Lung (tissue), 12 donors: Measurements from ENCODE around the gene KCNH5. TPM values are rescaled to one million over a fixed set of nuclear protein-coding genes. Genes with fewer than 3 reads are reported as not detected.
A peak's percentile ranks its signal among the peaks of the same experiment; 100 is the strongest.

Experiments
- ATAC-seq: fragments of 200-7000 bp; cut with Tn5 transposase; one replicate; pipeline ENCODE4 v1.9.1; 2020; ENCODE audit warnings: moderate number of reproducible peaks; ENCODE audit not compliant: insufficient read depth, low FRiP score
- DNase-seq, 3 donors: peaks; one replicate each; pipeline ENCODE4 v3.0.0-alpha.2; 2013 to 2017
- H3K27ac ChIP-seq, 2 donors: one replicate each; pipeline ENCODE4 v1.5.1; 2013; ENCODE audit warnings: mild to moderate bottlenecking in 2 of 2, moderate library complexity in 2 of 2, control low read depth in 1 of 2, inconsistent platforms in 1 of 2, low read depth in 1 of 2, low read length in 1 of 2
- H3K27me3 ChIP-seq, 3 donors: one replicate each; pipeline ENCODE4 v1.5.1; 2013; ENCODE audit warnings: low read length in 2 of 3; ENCODE audit not compliant: control insufficient read depth in 3 of 3, insufficient read depth in 3 of 3
- H3K36me3 ChIP-seq, 4 donors: one replicate each; pipeline ENCODE4 v1.5.1; 2013; ENCODE audit warnings: low read length in 4 of 4, mild to moderate bottlenecking in 1 of 4, moderate library complexity in 1 of 4; ENCODE audit not compliant: control insufficient read depth in 4 of 4, insufficient read depth in 4 of 4
- H3K4me1 ChIP-seq, 5 donors: one replicate each; pipeline ENCODE4 v1.5.1; 2013; ENCODE audit warnings: low read length in 5 of 5, mild to moderate bottlenecking in 2 of 5, moderate library complexity in 1 of 5; ENCODE audit not compliant: control insufficient read depth in 5 of 5, insufficient read depth in 5 of 5
- H3K4me3 ChIP-seq: one replicate; pipeline ENCODE4 v1.5.1; 2013; ENCODE audit warnings: mild to moderate bottlenecking, control low read depth, moderate library complexity
- H3K9ac ChIP-seq, 2 donors: one replicate each; pipeline ENCODE4 v1.5.1; 2013; ENCODE audit warnings: low read length in 2 of 2, control low read depth in 1 of 2; ENCODE audit not compliant: insufficient read depth in 1 of 2
- H3K9me3 ChIP-seq, 4 donors: one replicate each; pipeline ENCODE4 v1.5.1; 2013; ENCODE audit warnings: low read length in 3 of 4, mild to moderate bottlenecking in 1 of 4, moderate library complexity in 1 of 4; ENCODE audit not compliant: control insufficient read depth in 4 of 4, insufficient read depth in 3 of 4
- CTCF ChIP-seq: IDR thresholded peaks from 2 replicates; pipeline ENCODE4 v1.5.1; 2012; ENCODE audit warnings: mild to moderate bottlenecking; ENCODE audit errors: control extremely low read depth, extremely low read depth
- WGBS, 2 donors: extraction: QIAGEN DNeasy Blood & Tissue Kit; methylation state at CpG; one replicate each; pipeline ENCODE4 v1.1.7; 2013; 5-methylcytosine and 5-hydroxymethylcytosine counted together
- polyA plus RNA-seq, 2 donors: library from polyadenylated mRNA; stranded (reverse); fragments of 200-250 nt; gene quantifications; one replicate each; pipeline ENCODE4 v1.2.1, GENCODE V29; 2013
- total RNA-seq, 2 donors: library from RNA; depleted of rRNA in 1 of 2; stranded (reverse); fragments of >200 nt in 1 of 2; gene quantifications; one replicate each; pipeline ENCODE4 v1.2.1, GENCODE V29; 2014 to 2021
- donor health status: control.
- donor health status: control.
- donor health status: Bipolar disorder and iron deficiency.
- donor health status: healthy.
- donor health status: DM: yes; HTN: yes; CAD: no.

KCNH5 gene
- total and polyA plus RNA-seq, 4 donors = 0.03 to 0.40 (median 0.08) TPM; not detected in 1

- no peak overlapping the region for H3K4me3 ChIP-seq
- TF ChIP-seq CTCF = no peak
- H3K9ac ChIP-seq = no peak overlapping the region
- peaks cover 0 to 4% (median 0%) of the 10 kb centered on the region in 5 donors for H3K4me1 ChIP-seq
- no peaks in the 10 kb centered on the region for H3K27me3 ChIP-seq
- ATAC-seq = no peak
- no peak for DNase-seq
- no peak overlapping the region for H3K27ac ChIP-seq
- no peaks in the 10 kb centered on the region for H3K36me3 ChIP-seq
- H3K9me3 ChIP-seq = peaks cover 0 to 5% (median 1%) of the 10 kb centered on the region in 4 donors
- WGBS, 2 donors = 91 to 97% methylated on average over 2 of the region's 2 CpGs
Observed at GRCh38 chr14:62687818-62688217, 357.4 kb downstream of the KCNH5 start.

GRCh38 chr14:62684376-62684775, 360.9 kb downstream of the KCNH5 start:
- no peaks in the 10 kb centered on the region for H3K27me3 ChIP-seq
- H3K9me3 ChIP-seq = peaks cover 0 to 5% (median 1%) of the 10 kb centered on the region in 4 donors
- WGBS, 2 donors = 79 to 83% methylated on average over 2 of the region's 2 CpGs
- no peak for DNase-seq
- no peak overlapping the region for H3K4me3 ChIP-seq
- H3K9ac ChIP-seq = no peak overlapping the region
- no peaks in the 10 kb centered on the region for H3K36me3 ChIP-seq
- no peak for TF ChIP-seq CTCF
- no peak overlapping the region for H3K27ac ChIP-seq
- ATAC-seq = no peak
- H3K4me1 ChIP-seq = no peaks in the 10 kb centered on the region

- no peak for ATAC-seq
- H3K9ac ChIP-seq = no peak overlapping the region
- H3K9me3 ChIP-seq = peaks cover 0 to 3% (median 0%) of the 10 kb centered on the region in 4 donors
- H3K4me1 ChIP-seq = no peaks in the 10 kb centered on the region
- no peak overlapping the region for H3K27ac ChIP-seq
- H3K4me3 ChIP-seq = no peak overlapping the region
- no peaks in the 10 kb centered on the region for H3K27me3 ChIP-seq
- no peak for DNase-seq
- H3K36me3 ChIP-seq = no peaks in the 10 kb centered on the region
- TF ChIP-seq CTCF = no peak
- WGBS, 2 donors = 82 to 87% methylated on average over 7 of the region's 7 CpGs
Observed at GRCh38 chr14:62682208-62682607, 363.1 kb downstream of the KCNH5 start.

- WGBS, 2 donors = 46 to 53% methylated on average over 4 of the region's 4 CpGs
- H3K27ac ChIP-seq = no peak overlapping the region
- H3K27me3 ChIP-seq = no peaks in the 10 kb centered on the region
- H3K9ac ChIP-seq = no peak overlapping the region
- TF ChIP-seq CTCF = no peak
- DNase-seq (peak in 1 of 3 donors; percentile 40), ATAC-seq (no peak)
- no peak overlapping the region for H3K4me3 ChIP-seq
- peaks cover 0 to 4% (median 0%) of the 10 kb centered on the region in 5 donors for H3K4me1 ChIP-seq
- H3K36me3 ChIP-seq = no peaks in the 10 kb centered on the region
- H3K9me3 ChIP-seq = no peaks in the 10 kb centered on the region
Observed at GRCh38 chr14:62674563-62675237, 370.6 kb downstream of the KCNH5 start.
